HG03521 (cell line): ENCODE data around the gene SEMA3G.

Source experiments
- ATAC-seq: cut with Tn5 transposase; IDR thresholded peaks from one replicate; pipeline ENCODE4 v1.9.1; 2021; ENCODE audit warnings: mild to moderate bottlenecking, moderate library complexity; ENCODE audit not compliant: unreplicated experiment

The SEMA3G gene

DNA sequence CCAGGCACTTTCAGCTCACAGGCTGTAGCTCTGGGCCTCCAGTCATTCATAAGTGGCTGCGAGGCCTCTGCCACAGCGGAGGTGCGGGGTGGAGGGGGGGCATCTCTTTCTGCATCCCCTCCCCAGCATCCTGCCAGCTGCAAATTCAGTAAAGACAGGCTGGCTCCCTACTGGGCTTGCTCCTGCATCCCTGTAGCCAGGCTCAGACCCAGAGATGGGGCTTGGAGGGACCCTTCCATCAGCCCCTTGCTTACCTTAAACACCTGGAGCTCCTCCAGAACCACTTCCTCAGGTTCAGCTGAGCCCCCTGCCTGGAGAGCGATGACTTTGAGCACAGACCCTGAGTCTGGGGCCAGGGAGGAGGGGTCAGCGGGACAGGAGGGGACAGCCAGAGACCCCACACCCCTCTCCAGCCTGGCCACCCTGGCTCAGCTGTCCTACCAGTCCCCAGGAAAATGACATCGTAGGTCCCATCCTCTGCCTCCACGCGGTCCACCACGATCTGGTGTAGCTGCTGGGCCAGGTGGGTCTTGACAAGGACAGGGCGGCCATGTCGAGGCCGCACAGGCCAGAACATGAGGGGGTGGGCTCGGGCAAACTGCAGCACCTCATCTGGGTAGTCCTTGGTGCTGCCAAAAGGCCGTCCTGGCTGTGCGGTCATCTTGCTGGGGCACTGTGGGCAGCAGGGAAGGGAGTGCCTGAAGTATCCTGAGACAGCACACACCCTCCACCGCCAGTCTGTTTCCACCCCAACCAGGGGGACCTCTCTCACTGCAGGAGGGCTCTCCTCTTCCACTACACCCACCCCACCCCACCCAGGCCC, 5.3 kb downstream of the SEMA3G start:
- no peak for ATAC-seq

GRCh38 chr3:52438579-52439425, 6.1 kb downstream of the SEMA3G start:
- no peak for ATAC-seq

DNA sequence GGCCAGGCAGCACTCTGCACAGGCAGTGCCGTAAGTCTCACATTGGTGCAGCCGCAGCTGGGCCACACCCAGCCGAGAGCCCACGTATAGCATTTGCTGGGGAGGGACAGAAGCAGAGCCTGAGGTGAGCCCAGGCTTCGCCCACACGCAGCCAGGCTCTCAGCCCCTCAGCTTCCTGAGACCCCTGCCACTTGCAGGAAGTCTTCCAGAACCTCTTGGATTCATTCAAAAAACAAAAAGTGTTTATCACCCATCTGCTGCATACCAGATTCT, 6.9 kb downstream of the SEMA3G start:
- ATAC-seq: no peak

DNA sequence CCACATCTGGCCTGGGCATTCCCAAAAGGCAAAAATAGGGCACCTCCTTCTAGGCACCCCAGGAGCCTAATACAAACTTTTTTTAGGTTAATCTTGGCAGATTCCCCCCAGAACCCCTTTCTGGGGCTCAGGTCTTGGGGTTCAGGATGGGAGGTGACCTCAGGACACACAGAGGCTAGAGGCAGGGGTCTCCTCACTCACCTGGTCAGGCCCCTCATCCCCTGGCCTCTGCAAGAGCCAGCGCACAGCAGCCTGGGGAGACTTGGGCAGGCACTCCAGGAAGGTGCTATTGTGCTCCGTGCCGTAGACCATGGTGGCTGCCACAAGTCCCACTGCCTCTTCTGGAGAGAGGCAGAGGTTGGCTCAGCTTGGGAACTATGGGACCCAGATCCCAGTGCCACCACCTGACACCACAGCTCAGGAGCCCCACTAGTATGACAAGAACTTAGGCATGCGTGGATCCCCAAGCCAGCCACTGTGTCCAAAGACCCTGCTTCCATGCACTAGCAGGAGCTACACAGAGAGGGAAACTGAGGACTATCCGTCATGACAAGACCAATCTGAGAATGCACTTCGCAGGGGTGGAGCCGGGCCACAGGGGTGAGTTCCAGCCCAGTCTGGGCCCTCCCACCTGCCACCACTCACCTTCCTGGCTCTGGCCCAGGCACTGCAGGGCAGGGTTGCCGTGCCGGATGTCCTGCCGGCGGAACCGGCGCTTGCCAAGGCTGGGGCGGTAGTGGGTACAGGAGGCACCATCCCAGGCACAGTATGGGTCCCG, 7.4 kb downstream of the SEMA3G start:
- no peak for ATAC-seq

DNA sequence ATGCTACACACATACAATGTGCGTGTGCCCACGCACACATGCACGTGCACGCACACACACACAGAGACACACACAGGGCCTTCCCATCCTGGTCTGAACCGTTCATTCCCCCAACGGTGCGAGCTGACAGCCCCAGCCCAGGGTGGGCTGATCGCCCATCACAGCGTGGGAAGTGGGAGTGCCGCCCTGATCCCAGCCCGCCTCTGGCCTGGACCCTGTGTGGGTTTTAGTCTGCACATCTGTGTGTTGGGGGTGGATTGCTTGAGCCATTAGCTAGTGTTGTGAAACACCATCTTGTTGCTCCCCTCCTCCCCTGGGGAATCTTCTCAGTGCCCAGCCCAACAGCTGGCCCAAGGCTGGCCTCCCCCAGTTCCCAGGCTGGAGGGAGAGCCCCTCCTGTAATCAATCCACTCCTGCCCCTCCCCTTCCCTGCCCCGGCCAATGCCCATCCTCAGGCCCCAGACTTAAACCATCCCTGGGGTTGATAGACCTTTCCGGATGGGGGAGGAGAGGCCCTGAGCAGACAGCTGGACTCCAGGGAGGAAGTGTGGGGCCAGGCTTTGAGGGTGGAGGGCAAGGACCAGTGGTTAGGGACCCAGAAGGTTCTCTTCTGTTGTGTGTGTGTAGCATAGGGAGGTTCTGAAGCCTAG, 8.3 kb downstream of the SEMA3G start:
- no peak for ATAC-seq

DNA sequence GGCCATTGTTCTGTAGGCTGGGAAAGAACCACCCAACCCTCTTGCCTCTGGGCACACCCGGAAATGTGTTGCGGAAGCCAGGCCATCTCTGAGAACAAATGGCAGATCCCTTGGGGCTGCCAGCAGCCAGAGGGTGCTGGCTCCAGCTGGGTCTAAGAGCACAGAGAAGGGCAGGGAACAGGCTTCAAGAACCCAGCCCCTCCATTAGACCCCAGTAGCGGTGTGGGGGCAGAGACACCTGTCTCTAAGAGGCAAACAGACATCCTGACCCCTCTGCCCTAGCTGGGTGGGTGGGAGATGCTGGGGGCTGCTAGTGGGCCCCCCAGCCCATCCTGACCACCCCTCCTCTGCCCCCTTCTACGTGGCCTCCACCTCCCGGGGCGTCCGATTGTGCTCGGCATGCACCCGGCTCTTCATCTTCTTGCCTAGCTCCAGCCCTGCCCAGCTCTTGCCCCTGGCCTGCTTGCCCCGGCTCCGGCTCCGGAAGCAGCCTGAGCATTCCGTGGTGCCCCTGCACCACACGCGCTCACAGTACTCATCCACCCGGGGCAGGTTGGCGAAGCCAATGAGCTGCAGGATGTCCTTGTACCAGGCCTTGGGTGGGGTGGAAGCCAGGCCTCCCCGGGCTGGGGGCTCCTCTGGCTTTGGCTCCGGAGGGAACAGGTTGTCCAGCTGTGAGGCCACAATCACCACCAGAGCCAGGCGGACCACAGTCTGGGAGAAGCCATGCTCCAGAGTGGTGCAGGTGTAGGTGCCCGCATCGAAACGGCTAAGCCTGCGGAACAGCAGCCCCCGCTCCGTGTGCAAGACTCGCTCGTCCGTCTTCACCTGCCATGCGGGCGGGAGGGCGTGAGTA, 9.4 kb downstream of the SEMA3G start:
- ATAC-seq: no peak

- ATAC-seq: no peak
Measured at GRCh38 chr3:52434491-52435115, 10.3 kb downstream of the SEMA3G start.

- no peak for ATAC-seq
Measured at GRCh38 chr3:52433996-52434479, 10.9 kb downstream of the SEMA3G start.

- no peak for ATAC-seq
Measured at GRCh38 chr3:52433328-52433995, 11.4 kb downstream of the SEMA3G start.

GRCh38 chr3:52432691-52433141, 12.2 kb downstream of the SEMA3G start:
- no peak for ATAC-seq

DNA sequence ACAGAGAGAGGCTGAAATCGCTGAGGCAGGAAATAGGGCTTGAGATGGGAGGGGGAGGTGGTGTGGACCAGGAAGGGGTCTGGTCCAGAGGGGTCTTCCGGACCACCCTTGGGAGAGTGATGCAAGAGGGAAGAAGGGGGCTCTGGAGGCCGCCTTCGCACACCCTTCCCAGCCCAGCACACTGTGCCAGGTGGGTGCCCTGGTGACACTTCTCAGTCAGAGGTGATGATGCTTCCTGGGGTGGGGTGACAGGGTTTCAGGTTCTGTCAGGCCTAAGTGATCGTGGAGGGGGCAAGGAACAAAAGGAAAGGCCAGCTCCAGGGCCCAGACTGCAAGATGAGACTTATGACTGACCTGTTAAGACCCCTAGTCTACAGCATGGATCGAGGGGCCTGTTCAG, 12.7 kb downstream of the SEMA3G start:
- ATAC-seq: no peak

DNA sequence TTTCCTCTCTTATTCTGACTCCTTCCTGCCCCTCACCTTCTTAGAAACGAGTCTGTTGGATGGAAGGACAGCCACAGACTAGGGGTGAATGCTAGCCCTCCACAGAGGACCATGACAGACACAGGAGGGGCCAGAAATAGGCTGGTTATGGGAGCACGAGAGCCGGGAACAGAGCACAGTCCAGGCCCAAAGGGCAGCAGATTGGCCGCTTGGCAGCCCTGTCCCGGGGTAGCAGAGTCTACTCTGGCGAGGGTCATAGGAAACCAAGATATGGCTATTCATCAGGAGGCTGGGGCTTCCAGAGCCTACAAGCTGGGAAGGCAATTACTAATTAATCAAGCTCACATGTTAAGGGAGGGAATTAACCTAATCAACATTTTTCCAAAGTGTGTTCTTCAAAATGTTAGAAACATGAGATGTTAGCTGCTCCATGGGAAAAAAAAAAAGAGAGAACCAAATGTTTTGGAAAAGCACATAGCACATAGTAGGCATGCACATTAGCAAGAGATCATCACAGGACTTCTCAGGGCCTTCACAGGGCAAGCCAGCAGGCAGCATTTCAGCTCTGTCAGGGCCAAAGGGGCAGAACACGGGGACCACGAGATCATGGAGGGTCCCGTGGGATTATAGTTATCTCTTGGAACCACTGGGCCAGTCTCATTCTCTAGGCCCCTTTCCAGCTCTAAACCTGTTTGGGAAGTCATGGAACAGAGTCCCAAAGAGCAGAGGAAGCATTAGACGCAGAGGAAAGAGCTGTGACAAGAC, 13.3 kb downstream of the SEMA3G start:
- no peak for ATAC-seq

- no peak for ATAC-seq
Measured at GRCh38 chr3:52430416-52430810, 14.5 kb downstream of the SEMA3G start.

DNA sequence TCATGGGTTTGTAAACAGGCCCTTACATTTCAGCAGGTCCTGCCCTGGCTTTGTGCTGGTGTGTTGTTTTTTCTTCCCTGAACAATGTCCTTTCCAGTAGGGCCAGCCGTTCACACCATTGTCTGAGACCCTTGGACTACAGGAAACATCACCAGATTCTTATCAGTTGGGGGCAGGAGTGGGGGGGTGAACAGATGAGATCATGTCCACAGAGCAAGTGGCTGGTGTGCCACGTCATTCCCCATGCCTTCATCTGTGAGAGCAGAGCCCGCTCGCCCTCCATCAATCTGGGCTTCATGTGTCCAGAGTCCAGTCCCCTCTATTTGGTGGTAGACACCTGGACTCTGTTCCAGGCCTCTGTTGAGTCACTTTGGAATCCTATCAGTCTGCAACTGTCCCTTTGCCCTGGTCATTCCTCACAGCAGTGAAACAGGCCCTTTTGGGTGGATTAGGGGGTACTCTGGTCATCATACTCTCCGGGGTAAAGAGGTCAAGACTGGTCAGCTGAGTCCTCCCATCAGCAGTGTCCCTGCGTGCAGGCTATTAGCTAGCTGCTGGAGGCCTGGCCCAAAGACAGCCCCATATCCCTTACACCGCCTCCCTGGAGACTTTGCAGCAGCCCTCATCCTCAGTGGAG, 15.0 kb downstream of the SEMA3G start:
- no peak for ATAC-seq

GRCh38 chr3:52429031-52429430, 15.9 kb downstream of the SEMA3G start:
- no peak for ATAC-seq

GRCh38 chr3:52428151-52429005, 16.5 kb downstream of the SEMA3G start:
- no peak for ATAC-seq

GRCh38 chr3:52423173-52423572, 21.7 kb downstream of the SEMA3G start:
- ATAC-seq: no peak
